ENCODE data around the gene NAA80. TPM values are rescaled to one million over a fixed set of nuclear protein-coding genes. Genes with fewer than 3 reads are reported as not detected.

The NAA80 gene
- total RNA-seq, 1 donor from 2014 or later, result 38.8 TPM

DNA sequence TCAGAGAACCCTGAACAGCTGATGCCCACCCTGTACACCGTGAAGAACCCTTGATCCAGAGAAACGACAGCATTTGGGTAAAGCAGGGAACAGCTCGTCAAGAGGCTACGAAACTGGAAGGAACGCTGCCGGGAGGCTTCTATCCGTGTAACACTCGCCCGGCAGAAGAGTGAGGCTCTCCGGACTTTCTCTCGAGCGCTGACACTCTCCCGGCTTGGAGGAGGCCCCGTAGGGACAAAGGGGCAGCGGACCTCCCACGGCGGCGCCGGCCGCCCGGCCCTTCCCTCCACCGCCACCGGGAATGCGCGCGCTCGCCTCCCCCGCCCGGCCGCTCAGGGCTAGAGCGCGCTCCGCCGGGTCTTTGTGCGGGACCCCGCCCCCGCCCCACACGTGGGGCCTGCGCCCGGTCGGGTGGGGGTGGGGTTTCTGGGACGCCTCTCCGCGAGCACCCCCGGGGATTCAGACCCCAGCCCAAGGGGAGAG, 21.7 kb upstream of the NAA80 start:
- Histone ChIP-seq H3K9me3 (no peaks in the 10 kb centered on the region), H3K27me3 (no peaks in the 10 kb centered on the region), H3K27ac (peak overlapping the region; percentile 92 to 93), H3K36me3 (peaks cover 0 to 31% of the 10 kb centered on the region in 2 donors), H3K4me3 (peak overlapping the region; percentile 66 to 81), H3K4me1 (peaks cover 8 to 28% of the 10 kb centered on the region in 2 donors)
- peak in 1 of 2 donors; percentile 86 for DNase-seq (ENCODE audit: low spot score in 2 of 2)
- TF ChIP-seq, protein P1, sequence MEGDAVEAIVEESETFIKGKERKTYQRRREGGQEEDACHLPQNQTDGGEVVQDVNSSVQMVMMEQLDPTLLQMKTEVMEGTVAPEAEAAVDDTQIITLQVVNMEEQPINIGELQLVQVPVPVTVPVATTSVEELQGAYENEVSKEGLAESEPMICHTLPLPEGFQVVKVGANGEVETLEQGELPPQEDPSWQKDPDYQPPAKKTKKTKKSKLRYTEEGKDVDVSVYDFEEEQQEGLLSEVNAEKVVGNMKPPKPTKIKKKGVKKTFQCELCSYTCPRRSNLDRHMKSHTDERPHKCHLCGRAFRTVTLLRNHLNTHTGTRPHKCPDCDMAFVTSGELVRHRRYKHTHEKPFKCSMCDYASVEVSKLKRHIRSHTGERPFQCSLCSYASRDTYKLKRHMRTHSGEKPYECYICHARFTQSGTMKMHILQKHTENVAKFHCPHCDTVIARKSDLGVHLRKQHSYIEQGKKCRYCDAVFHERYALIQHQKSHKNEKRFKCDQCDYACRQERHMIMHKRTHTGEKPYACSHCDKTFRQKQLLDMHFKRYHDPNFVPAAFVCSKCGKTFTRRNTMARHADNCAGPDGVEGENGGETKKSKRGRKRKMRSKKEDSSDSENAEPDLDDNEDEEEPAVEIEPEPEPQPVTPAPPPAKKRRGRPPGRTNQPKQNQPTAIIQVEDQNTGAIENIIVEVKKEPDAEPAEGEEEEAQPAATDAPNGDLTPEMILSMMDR (IDR thresholded peaks at IDR 0.05), result peak in 1 of 3 experiments; percentile 5
- intact Hi-C loops (cut with DNase I), result loop anchor here (1.0 kb wide), 1 partner anchor 22 kb away; the partner anchor contains the start of genes HYAL3 and NAA80

- H3K27ac ChIP-seq, result peak overlapping the region; percentile 92 to 93
These were observed 20.9 kb upstream of the NAA80 start for GRCh38 chr3:50319894-50320625.

DNA sequence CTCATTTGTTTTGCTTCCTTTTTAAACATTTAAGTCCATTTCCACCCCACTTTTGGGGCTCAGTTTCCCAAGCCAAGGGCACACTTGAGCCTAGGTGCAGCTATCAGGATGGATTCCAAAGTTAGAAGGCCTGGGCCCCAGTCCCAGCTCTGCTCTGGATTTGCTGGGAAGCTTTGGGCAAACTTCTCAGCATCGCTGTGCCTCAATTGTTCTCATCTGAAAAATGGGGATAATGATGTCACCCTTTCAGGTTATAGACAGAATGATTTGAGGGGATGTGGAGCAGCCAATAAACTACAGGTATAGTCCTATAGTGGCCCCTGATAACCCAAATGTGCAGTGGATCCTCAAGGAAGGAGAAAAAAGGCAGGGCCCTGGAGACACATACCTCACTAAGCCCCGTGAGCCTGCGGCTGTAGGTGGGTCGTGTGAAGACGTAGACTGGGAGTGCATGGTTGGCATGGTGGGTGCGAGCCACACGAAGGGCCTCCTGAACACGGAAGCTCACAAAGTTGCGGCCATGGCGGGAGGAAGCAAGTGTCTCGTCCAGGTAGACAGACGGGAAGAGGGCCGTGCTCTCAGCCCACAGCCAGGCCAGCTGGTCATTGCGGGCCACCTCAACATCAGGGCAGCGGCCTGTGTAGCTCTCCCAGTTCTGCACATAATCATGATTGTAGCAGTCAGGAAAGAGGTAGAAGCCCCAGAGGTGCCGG, 20.1 kb upstream of the NAA80 start:
- TF ChIP-seq, protein P1 (IDR thresholded peaks at IDR 0.05), result no peak
- peaks cover 0 to 21% of the 10 kb centered on the region in 2 donors for H3K36me3 ChIP-seq
- no peak for DNase-seq (ENCODE audit: low spot score in 2 of 2)
- H3K4me3 ChIP-seq, result peak overlapping the region in 1 of 2 donors; percentile 66
- H3K4me1 ChIP-seq, result peaks cover 8 to 28% of the 10 kb centered on the region in 2 donors
- H3K27me3 ChIP-seq, result no peaks in the 10 kb centered on the region
- intact Hi-C loops (cut with DNase I), result no loop called here
- no peaks in the 10 kb centered on the region for H3K9me3 ChIP-seq
- H3K27ac ChIP-seq, result peak overlapping the region in 1 of 2 donors; percentile 19

More at GRCh38 chr3:50319894-50320625, 20.9 kb upstream of the NAA80 start:
- peaks cover 0 to 24% of the 10 kb centered on the region in 2 donors for H3K36me3 ChIP-seq
- no peaks in the 10 kb centered on the region for H3K27me3 ChIP-seq
- no peaks in the 10 kb centered on the region for H3K9me3 ChIP-seq
- TF ChIP-seq, protein P1 (IDR thresholded peaks at IDR 0.05), result no peak
- peak overlapping the region; percentile 66 to 81 for H3K4me3 ChIP-seq
- no peak for DNase-seq (ENCODE audit: low spot score in 2 of 2)
- intact Hi-C loops (cut with DNase I), result no loop called here
- peaks cover 8 to 28% of the 10 kb centered on the region in 2 donors for H3K4me1 ChIP-seq

GRCh38 chr3:50318615-50319014, 19.4 kb upstream of the NAA80 start:
- H3K4me3 ChIP-seq, result peak overlapping the region in 1 of 2 donors; percentile 21
- peaks cover 0 to 21% of the 10 kb centered on the region in 2 donors for H3K36me3 ChIP-seq
- intact Hi-C loops (cut with DNase I), result no loop called here
- no peak for DNase-seq (ENCODE audit: low spot score in 2 of 2)
- no peaks in the 10 kb centered on the region for H3K27me3 ChIP-seq
- H3K9me3 ChIP-seq, result no peaks in the 10 kb centered on the region
- H3K27ac ChIP-seq, result peak overlapping the region in 1 of 2 donors; percentile 19
- TF ChIP-seq, protein P1 (IDR thresholded peaks at IDR 0.05), result no peak
- H3K4me1 ChIP-seq, result peaks cover 8 to 28% of the 10 kb centered on the region in 2 donors

DNA sequence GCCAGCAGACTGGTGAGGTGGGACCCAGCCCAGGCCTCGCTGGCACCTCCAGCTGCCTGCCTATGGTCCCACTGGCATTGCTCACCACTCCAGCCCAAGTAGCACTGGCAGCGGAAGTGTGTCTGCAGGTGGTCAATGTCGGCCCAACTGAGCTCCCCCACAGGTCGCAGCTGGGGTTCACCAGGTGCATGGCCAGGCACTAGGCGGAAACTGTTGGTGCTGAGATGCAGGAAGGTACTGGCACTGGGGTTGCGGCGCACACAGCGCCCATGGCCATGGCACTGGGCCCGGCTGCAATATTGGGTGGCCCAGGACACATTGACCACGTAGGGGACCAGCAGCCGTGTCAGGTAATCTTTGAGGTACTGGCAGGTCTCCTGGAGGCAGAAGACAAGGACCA, 19.0 kb upstream of the NAA80 start:
- peaks cover 0 to 21% of the 10 kb centered on the region in 2 donors for H3K36me3 ChIP-seq
- H3K4me1 ChIP-seq, result peaks cover 8 to 28% of the 10 kb centered on the region in 2 donors

More for the DNA sequence above, 19.0 kb upstream of the NAA80 start:
- Histone ChIP-seq H3K9me3 (no peaks in the 10 kb centered on the region), H3K27ac (no peak overlapping the region), H3K27me3 (no peaks in the 10 kb centered on the region), H3K4me3 (peak overlapping the region in 1 of 2 donors; percentile 5)
- intact Hi-C loops (cut with DNase I), result no loop called here
- TF ChIP-seq, protein P1 (IDR thresholded peaks at IDR 0.05), result no peak
- no peak for DNase-seq (ENCODE audit: low spot score in 2 of 2)
